ENCODE measurements around the gene TBCK.

DNA sequence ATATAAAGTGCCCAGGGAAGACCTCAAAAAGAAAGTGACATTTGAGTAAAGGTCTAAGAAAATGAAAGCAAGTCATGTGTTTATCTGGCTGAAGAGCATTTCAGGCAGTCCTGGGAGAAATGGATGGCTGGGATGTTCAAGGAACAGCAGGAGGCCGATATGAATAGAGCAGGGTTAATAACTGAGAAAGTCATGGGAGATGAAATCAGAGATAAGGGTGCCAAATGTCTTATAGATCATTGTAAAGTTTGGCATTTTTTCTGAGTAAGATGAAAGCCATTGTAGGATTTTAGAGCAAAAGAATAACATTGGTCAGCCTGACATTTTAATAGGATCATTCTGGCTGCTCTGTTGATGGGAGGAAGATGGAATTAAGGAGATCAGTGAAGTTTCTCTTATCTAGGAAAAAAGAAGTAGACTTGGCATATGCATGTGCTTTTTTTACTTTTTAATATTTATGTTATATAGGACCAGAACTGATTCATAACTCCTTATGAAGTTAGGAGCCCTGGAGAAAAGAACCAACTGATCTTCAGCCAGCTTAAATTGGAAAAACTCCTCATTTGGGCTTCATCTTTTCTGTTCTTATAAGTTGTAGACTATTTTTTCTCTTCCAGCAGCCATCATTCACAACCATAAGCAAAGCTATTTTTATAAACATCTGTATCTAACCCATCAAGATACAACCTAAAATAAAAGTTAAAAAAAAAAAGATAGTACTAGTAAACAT is 18.9 kb upstream of the TBCK start:
- TF ChIP-seq CTCF (IDR thresholded peaks at IDR 0.05; ENCODE audit: insufficient read depth, low read depth, low read length), result no peak
- TF ChIP-seq EZH2 (IDR thresholded peaks at IDR 0.05; ENCODE audit: insufficient read depth, low read length), result no peak

All from astrocyte (in vitro differentiated cells and primary cell).